ENCODE results near the gene AQP3.
"Not testable (repeated sequence)": the region's sequence is repeated elsewhere in the genome, so short reads cannot be mapped to it uniquely, and the experiment has no call there.

The AQP3 gene

DNA sequence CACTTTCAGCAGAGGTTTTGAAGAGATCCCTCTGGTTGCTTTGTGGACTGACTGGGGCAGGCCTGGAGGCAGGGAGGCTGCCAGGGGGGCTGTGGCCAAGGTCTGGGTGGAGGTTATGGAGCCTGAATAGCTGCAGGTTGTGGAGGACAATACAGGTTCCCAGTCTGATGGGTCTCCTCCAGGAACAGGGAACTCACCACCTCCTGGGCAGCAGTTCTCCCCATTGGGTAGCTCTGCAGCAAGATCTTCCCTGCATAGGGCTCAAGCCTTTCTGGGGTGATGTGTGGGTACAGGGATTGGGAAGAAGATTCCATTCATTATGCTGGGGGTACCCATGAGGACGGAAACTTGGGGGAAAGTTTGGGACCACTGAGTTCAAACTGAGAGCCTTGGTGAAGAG is 6.8 kb downstream of the AQP3 start:
- DNase-seq (ENCODE audit: low read depth): no peak

DNA sequence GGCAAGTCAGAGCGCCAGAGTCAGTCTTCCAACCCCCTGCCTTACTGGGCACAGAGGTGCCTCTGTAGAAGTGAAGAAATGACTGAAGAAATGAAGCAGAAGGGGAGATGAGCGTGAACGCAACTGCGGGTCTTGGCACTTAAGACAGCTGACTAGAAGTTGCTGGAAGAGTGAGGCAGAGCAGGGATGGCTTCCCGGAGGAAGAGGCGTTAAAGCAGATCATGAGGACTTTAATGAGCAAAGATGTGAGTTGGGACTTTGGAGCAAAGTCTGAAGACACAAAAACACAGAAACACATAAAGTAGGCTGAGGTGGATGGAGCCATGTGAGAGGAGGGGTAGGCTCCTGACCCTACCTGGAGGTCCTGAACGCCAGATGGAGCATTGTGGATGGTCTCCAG is 7.2 kb downstream of the AQP3 start:
- no peak for DNase-seq (ENCODE audit: low read depth)

DNA sequence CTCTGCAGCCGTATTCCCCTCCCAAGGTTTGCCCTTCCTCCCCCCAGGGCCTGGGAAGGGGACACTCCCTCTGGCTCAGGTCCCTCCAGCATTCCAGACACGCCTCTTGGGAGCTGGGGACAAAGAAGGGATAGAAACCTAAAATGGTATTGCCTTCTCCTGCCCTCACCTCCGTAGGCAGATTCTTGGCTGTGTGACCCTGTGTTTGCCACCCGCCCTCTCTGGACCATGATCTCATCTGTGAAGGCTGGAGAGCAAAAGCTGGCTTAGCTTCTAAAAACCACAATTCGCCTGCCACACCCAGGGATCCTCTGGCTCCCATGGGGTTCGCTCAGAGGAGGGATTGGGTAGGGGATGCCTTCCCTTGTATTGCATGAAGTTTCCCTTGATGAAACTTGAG is 7.7 kb downstream of the AQP3 start:
- no peak for DNase-seq (ENCODE audit: low read depth)

DNA sequence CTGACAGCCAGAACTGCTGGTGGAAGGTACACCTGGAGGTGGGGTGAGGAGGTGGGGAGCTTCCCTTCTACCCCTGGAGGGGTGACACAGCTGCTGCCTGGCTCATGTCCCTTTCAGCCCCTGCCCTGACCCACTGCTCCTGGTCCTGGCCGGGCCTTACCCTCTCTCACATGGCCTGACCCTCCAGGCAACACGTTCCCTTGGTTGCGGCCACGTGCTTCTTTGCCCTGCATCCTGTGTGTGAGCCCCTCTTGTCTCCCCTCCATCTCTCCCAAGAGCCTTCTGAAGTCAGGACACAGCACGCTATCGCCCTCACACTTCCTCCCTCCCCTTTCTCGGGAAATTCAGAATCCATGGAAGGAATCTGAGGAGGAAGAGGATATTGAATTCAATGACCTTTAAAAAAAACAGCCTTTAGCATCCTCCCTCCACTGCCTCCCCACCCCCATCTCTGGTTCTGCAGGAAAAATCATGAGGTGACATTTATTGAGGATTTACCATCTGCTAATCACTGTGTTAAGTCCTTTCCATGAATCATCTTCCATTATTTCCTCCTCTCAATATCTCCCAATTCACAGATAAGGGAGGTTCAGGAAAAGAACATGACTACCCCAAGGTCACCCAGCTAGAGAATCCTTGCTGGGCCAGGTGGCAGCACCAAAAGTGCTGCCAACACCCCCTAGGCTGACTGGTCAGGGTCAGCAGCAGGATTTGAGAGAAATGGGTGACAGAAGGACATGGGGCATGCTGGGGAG is 8.3 kb downstream of the AQP3 start:
- no peak for DNase-seq (ENCODE audit: low read depth)

DNA sequence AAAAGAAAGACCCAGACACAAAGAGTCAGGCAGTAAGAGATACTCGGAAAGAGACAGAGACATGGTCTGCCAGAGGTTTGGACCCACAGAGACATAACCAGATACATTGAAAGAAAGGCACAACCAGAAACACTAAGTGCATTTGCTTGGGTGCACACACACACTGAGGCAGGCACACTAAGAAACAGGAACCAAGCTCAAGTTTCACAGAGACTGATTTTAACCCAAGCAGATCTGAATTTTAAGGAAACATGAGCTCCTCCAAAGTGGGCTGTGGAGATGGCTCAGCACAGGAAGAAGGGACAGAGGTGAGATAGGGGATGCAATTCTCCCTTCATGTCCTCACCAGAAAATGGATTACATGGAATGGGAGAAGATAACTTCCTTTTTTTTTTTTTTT is 9.5 kb downstream of the AQP3 start:
- no peak for DNase-seq (ENCODE audit: low read depth)

DNA sequence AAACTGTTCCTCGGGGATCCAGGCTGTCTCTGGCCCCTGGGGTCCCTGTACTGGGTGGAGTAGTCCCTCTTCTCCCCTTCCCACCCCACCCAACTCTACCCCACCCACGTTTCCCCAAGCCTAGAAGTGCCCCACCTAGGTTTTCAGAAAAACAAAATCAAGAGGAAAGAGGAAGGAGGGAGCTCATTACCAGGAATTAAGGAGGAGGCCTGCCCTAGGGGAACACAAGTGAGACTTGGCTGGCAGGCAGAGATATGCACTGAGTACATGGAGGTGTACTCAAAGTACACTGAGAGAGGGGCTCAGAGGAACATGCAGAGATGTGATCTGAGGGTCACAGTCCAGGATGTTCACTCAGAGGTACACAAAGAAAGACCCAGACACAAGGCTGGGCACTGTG is 10.2 kb downstream of the AQP3 start:
- DNase-seq (ENCODE audit: low read depth): no peak

DNA sequence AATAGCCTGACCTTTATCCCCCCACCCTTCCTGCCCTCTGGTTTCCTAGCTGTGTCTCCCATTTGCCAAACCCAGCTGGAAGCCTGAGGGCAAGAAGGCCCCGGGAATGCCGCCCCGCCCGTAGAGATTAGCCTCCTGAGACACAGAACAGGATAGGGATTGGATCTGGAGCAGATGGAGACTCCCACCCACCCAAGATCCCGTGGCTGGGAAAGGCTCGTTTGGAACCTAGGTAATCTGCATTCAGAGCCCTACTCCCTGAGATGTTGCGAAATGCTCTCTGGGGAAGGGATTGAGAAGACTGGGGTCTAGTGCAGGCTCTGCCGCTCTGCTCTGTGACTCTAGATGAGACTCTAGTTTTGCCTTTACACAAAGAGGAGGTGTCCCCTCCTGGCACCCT is 10.9 kb downstream of the AQP3 start:
- DNase-seq (ENCODE audit: low read depth): no peak

DNA sequence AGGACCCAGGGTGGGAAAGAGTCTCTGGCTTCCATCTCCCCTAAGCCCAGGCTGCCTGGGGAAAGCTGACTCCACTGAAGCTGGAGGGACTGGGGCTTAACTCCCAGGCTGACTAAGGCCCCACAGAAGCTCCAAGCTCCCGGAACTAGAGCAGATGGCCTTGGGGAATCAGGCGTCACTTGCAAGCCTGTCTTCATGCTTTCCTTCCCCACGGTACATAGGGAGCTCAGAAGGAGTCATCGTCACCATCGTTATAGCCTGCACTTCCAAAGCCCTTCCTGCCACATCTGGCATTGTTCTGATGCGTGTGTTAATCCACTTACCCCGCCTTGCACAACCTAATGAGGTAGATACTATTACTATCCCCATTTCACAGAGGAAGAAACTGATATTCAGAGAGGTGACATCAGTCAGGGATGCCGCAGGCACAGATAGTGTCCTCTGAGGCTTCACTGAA is 11.5 kb downstream of the AQP3 start:
- DNase-seq (ENCODE audit: low read depth): no peak

DNA sequence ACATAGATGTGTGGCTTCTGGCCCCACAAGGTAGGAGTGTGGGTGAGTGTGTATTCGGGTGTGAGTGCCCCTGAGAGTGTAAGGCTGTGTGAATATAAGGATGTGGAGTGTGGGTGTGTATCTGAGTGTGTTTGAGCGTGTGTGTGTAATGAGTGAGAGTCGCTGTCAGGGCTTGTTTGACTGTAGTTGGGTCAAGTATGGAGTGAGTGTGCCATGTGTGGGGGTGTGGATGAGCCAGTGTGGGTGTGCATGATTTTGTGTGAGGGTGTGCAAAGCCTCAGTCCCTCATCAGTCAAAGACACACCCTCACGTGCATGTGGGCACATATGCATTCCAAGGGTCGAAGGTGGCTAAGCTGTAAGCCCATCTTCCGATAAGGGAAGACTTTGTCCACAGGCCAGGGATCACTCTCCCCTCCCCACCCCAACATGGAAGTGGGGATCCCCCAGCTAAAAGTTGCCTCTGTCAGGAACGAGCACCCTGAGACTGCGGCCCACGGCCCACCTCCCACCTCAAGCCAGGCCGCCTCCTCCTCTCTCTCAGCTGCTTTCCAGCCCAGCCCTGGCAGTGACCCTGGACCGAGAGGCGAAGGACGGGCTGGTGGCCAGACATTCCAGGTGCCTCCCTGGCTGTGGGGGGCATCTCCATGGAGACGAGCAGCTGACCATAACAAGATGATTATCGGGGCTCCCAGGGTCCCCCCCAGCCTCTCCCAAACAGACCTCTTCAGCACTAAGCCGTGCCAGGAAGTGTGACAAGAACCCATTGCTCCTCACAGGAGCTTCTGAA is 12.9 kb downstream of the AQP3 start:
- DNase-seq (ENCODE audit: low read depth): no peak

DNA sequence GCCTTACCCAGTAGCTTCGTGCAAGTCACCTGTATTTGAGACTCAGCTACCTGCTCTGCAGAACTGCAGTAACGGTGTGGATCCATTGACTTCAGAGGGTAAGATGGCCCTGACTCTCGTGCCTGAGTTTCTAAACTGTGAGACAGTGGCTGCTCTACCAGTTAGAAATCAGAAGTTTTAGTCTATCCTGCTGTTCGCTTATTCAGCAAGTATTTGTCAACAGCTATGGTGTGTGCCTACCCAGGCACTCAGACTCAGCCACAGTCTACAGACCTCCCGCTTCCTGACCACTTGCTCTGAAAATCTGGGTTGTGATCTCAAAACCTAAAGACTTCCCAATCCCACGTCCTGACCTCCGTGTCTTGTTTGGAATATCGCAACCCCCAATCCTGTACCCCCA is 13.5 kb downstream of the AQP3 start:
- DNase-seq (ENCODE audit: low read depth): no peak

DNA sequence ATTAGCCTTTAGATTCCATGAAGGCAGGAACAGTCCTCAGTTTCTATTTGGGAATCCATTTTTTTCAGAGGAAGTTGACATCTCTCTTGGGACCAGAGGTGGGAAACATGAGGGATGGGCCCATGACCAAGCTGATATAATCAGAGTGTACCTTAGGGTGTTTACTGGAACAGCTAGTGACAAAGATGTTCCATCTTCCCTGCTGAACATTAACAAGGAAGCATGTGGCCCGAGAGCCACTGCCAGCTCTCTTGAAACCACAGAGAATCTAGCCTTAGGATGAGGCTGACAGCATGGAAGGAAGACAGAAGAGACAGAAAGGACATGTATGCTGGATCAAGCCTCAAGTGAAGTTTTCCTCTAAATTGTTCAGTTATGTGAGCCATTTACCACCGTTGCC is 16.0 kb downstream of the AQP3 start:
- no peak for DNase-seq (ENCODE audit: low read depth)

DNA sequence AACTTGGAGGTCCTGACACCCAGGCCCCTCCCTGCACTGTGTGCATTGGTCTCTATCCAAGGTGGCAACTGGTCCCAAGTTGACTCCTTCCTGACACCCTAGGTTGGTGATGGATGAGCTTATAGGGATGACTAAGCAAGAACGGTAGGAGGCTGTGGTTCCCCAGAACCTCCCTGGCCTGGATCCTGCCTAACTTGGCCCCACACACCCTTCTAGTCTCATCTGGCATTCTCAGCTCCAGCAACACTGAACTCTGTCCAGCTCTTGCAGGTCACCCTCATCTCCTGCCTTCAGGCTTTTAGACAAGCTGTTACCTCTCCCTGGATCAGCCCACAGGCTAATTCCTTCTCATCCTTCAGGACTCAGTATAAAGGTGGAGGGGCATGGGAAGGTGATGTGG is 16.5 kb downstream of the AQP3 start:
- no peak for DNase-seq (ENCODE audit: low read depth)

DNA sequence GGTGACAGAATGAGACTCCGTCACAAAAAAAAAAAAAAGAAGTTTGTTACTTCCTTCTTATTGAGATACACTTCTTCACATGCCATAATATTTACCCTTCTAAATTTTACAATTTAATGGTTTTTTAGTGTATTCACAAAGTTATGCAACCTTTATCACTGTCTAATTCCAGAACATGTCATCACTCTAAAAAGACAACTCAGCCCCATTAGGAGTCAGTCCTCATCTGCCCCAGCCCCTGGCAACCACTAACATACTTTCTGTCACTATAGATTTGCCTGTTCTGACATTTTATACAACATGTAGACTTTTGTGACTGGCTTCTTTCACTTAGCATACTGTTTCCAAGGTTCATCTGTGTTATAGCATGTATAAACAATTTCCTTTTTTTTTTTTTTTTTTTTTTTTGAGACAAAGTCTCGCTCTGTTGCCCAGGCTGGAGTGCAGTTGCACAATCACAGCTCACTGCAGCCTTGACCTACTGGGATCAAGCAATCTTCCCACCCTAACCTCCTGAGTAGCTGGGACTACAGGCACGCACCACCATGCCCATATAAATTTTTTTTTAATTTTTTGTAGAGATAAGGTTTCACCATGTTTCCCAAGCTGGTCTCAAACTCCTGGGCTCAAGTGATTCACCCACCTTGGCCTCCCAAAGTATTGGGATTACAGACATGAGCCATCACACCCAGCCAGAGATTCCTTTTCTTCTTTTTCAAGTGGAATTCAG is 18.0 kb downstream of the AQP3 start:
- no peak for DNase-seq (ENCODE audit: low read depth)

DNA sequence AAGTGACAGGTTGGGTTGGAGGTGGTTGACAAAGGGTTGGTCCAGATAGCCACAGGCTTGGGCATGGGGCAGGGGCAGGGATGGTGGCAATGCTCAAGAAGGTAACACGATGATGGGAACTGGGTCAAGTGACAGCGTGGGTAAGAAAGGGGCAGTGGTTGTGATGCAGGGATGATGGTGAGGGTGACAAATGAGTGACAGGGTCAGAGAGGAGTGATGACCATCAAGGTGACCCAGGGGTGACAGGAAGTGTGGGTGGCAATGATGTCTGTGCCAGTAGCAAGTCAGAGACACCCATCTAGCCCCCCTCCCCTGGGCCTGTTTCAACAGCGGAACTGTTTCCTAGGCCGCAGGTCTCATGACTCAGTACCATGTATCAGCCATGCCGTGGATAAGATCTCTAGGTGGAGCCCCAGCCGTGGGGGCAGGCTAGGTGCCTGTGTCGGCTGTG is 20.5 kb downstream of the AQP3 start:
- DNase-seq (ENCODE audit: low read depth): no peak

DNA sequence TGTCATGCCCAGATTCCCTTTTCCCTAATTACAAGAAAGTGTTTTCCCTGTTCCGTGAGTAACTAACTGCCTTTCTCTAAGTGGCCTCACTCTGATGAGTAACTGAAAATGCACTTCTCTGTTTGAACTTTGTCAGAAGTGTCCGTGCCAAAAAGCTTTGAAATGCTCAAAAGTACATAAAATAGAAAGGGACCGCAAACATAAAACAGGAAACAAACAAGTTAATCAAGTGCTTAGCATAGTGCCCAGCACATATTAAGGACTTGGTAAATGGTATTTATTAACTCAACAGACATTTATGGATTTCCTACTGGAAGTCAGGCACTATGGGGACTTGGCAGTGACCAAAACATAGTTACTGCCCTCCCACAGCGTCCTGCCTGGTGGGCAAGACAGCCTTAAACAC is 22.3 kb downstream of the AQP3 start:
- DNase-seq (ENCODE audit: low read depth): no peak

DNA sequence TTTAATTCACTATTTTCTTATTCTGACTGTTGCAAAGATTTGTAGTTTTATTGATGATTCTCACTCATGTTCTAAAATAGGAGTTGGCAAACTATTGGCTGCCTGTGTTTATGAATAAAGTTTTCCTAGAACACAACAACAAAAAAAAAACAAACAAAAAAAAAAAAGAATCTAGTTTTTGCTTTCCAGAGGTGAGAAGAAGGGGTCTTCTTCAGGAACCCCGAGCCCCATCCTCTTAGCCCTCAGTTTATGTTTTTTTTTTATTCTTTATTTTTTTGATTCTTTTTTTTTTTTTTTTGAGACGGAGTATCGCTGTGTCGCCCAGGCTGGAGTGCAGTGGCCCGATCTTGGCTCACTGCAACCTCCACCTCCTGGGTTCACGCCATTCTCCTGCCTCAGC is 22.9 kb downstream of the AQP3 start:
- not testable (repeated sequence) for DNase-seq (ENCODE audit: low read depth)

DNA sequence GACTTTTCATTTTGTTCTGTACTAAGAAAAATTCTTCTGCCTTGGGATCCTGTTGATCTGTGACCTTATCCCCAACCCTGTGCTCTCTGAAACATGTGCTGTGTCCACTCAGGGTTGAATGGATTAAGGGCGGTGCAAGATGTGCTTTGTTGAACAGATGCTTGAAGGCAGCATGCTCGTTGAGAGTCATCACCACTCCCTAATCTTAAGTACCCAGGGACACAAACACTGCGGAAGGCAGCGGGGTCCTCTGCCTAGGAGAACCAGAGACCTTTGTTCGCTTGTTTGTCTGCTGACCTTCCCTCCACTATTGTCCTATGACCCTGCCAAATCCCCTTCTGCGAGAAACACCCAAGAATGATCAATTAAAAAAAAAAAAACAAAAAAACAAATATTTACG is 23.4 kb downstream of the AQP3 start:
- not testable (repeated sequence) for DNase-seq (ENCODE audit: low read depth)

DNA sequence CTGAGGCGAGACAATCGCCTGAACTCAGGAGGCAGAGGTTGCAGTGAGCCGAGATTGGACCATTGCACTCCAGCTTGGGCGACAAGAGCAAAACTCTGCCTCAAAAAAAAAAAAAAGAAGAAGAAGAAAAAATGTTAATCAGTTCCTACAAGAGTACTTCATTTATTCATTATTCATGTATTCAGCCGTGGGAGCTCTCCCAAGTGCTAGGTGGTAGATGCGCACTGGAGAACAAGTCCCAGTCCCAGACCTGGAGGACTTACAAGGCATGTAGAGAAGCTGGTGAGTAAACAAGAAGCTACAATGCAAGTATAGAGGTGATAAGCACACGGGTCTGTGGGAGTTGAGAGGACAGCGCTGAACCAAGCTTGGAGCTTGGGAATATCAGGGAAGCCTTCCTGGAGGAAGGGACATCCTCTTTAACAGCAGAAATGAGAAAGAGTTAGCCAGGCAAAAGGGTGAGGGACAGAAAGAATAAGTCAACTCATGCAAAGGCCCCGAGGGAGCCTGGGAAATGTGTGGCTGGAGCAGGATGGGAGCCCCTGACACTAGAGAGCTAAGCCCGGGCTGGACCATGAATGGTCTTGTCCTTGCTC is 27.6 kb downstream of the AQP3 start:
- no peak for DNase-seq (ENCODE audit: low read depth)

DNA sequence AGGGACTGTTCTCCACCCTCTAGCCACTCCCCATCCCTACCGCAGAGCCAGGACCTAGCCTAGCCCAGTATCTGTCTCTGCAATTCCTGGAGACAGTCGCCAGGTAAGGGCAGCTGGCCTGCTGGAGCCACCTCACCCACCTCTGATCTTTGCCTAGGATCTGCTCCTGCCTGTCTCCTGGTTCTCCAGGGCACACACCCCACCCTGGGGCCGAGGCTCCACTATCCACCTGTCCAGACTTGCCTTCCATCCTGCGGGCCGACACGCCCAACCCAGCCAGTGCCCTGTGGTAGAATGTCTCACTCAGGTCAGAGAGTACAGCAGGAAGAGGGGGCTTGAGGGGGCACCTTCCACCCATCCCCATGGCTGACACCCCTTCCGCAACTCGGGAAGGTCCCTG is 29.3 kb downstream of the AQP3 start:
- no peak for DNase-seq (ENCODE audit: low read depth)

DNA sequence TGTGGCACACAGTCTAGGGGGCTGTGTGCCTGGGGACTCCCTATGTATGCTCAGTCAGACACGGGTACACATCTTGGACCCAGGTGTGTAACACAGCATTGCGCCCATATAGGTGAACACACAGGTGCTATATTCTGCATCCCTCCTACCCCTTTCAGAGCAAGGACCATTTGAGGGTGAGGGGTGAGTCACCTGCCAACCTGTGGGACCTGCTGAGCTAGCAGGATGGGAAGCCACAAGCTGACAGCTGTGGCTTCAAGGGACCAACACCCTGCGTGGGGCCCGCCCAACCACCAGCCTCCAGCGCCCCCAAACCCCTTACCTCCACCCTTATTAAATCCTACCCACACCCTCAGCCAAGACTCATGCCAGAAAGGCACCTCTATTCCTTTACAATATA is 30.4 kb downstream of the AQP3 start:
- DNase-seq (ENCODE audit: low read depth): no peak

DNA sequence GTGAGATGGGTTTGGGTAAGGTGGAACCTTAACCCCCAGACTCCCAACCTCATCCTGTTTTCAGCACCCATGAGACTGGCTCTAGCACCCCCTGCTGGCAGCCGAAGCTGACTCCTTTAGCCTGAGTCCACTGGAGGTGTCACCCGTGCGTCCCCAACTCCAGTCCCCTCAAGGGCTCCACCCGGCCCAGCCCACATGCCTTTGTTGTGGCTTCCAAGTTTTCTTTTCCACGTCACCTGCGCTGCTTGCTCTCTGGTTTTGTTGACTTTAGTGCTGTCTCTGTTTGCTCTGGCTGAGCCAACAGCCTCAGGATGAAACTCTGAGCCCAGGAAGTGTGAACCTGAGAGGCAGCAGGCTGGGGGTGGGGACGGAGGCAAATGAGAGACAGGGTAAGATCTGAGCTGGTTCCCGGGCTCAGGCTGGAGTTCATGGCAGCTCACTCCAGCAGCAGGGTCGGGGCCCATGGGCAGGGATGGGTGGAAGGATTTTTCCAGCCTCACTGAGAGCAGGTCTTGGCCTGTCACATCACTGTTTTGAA is 31.8 kb downstream of the AQP3 start:
- DNase-seq (ENCODE audit: low read depth): peak; percentile 72

DNA sequence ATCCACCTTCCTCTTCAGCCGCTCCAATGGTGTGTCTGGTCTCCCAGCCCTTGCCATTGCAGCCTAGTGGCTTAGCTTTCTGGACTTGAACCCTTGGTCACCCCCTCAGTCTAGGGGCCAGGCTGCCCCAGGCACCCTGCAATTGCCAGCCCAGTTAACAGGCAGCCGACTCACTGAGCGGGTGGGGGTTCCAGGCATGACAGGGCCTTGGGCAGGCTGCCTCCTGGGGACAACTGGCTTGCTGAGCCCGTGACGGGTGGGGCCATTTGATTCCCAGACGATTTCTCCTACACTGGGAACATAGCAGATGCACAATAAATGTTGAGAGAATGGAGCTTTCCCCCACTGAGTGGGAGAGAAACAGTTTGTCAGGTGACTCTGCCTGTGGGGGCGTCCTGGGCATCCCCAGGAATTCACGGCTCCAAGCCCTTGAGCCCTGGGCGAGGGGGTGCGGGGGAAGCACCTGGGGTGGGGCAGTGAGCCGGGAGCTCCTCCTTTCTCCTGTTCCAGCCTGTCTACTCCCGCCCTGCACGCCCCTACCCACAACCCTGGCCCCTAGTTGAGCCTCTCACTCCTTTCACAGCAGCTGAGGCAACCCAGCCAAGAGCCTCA is 32.4 kb downstream of the AQP3 start:
- no peak for DNase-seq (ENCODE audit: low read depth)
